ENCODE results near the gene PHKA2.

Gene PHKA2

GRCh38 chrX:18877469-18877868 lies 106.4 kb downstream of the PHKA2 start:
- no peak for DNase-seq (ENCODE audit: extremely low read depth, insufficient read length)
- no peak for TF ChIP-seq CTCF (IDR thresholded peaks at IDR 0.05; ENCODE audit: insufficient read depth, low read length, poor library complexity, severe bottlenecking)
- Histone ChIP-seq H3K36me3 (ENCODE audit: control insufficient read depth, insufficient read depth, low read length) (no peaks in the 10 kb centered on the region), H3K4me3 (replicated peaks; ENCODE audit: low read depth, low read length) (no peak overlapping the region), H3K27me3 (replicated peaks; ENCODE audit: control insufficient read depth, insufficient read depth, low read length) (no peaks in the 10 kb centered on the region)

- Histone ChIP-seq H3K4me3 (replicated peaks; ENCODE audit: low read depth, low read length) (no peak overlapping the region), H3K36me3 (ENCODE audit: control insufficient read depth, insufficient read depth, low read length) (no peaks in the 10 kb centered on the region), H3K27me3 (replicated peaks; ENCODE audit: control insufficient read depth, insufficient read depth, low read length) (no peaks in the 10 kb centered on the region)
- DNase-seq (ENCODE audit: extremely low read depth, insufficient read length): no peak
- TF ChIP-seq CTCF (IDR thresholded peaks at IDR 0.05; ENCODE audit: insufficient read depth, low read length, poor library complexity, severe bottlenecking): no peak
Measured at GRCh38 chrX:18875256-18875878, 108.5 kb downstream of the PHKA2 start.

GRCh38 chrX:18874560-18875255 lies 109.2 kb downstream of the PHKA2 start:
- H3K36me3 ChIP-seq (ENCODE audit: control insufficient read depth, insufficient read depth, low read length): no peaks in the 10 kb centered on the region
- no peak overlapping the region for H3K4me3 ChIP-seq (replicated peaks; ENCODE audit: low read depth, low read length)
- no peaks in the 10 kb centered on the region for H3K27me3 ChIP-seq (replicated peaks; ENCODE audit: control insufficient read depth, insufficient read depth, low read length)
- TF ChIP-seq CTCF (IDR thresholded peaks at IDR 0.05; ENCODE audit: insufficient read depth, low read length, poor library complexity, severe bottlenecking): no peak
- no peak for DNase-seq (ENCODE audit: extremely low read depth, insufficient read length)

- Histone ChIP-seq H3K4me3 (replicated peaks; ENCODE audit: low read depth, low read length) (no peak overlapping the region), H3K36me3 (ENCODE audit: control insufficient read depth, insufficient read depth, low read length) (no peaks in the 10 kb centered on the region), H3K27me3 (replicated peaks; ENCODE audit: control insufficient read depth, insufficient read depth, low read length) (no peaks in the 10 kb centered on the region)
- DNase-seq (ENCODE audit: extremely low read depth, insufficient read length): no peak
- TF ChIP-seq CTCF (IDR thresholded peaks at IDR 0.05; ENCODE audit: insufficient read depth, low read length, poor library complexity, severe bottlenecking): no peak
Measured at GRCh38 chrX:18873836-18874235, 110.1 kb downstream of the PHKA2 start.

GRCh38 chrX:18873189-18873791 lies 110.6 kb downstream of the PHKA2 start:
- no peak for TF ChIP-seq CTCF (IDR thresholded peaks at IDR 0.05; ENCODE audit: insufficient read depth, low read length, poor library complexity, severe bottlenecking)
- H3K36me3 ChIP-seq (ENCODE audit: control insufficient read depth, insufficient read depth, low read length): no peaks in the 10 kb centered on the region
- no peak overlapping the region for H3K4me3 ChIP-seq (replicated peaks; ENCODE audit: low read depth, low read length)
- H3K27me3 ChIP-seq (replicated peaks; ENCODE audit: control insufficient read depth, insufficient read depth, low read length): no peaks in the 10 kb centered on the region
- no peak for DNase-seq (ENCODE audit: extremely low read depth, insufficient read length)

Data from GM06990 (cell line).